ENCODE measurements around the gene JAM2.

DNA sequence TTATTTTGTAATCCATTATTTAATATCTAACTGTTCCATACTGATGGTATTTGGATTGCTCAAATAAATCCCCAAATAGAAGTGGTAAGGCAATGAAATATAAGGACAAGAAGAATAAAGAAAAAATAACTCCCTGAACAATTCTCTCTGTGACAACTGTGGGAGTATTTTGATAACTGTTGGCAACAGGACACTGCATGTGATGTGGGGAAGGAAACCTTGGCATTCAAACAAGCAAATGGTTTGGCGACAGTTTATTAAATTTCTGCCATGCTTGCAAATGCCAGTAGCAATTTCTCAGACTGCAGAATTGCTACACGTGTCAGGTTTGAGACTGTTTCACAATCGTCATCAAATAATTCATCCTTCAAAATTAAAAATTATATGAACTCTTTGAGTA, 23.2 kb upstream of the JAM2 start:
- TF ChIP-seq, protein P1, sequence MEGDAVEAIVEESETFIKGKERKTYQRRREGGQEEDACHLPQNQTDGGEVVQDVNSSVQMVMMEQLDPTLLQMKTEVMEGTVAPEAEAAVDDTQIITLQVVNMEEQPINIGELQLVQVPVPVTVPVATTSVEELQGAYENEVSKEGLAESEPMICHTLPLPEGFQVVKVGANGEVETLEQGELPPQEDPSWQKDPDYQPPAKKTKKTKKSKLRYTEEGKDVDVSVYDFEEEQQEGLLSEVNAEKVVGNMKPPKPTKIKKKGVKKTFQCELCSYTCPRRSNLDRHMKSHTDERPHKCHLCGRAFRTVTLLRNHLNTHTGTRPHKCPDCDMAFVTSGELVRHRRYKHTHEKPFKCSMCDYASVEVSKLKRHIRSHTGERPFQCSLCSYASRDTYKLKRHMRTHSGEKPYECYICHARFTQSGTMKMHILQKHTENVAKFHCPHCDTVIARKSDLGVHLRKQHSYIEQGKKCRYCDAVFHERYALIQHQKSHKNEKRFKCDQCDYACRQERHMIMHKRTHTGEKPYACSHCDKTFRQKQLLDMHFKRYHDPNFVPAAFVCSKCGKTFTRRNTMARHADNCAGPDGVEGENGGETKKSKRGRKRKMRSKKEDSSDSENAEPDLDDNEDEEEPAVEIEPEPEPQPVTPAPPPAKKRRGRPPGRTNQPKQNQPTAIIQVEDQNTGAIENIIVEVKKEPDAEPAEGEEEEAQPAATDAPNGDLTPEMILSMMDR (IDR thresholded peaks at IDR 0.05): no peak
- TF ChIP-seq POLR2AphosphoS5 (IDR thresholded peaks at IDR 0.05) (no peak), POLR2A (IDR thresholded peaks at IDR 0.05) (no peak)
